ENCODE results near the gene FOXN3. TPM values are rescaled to one million over a fixed set of nuclear protein-coding genes. Genes with fewer than 3 reads are reported as not detected.

The FOXN3 gene
- total RNA-seq, 1 donor from 2014 or later = 15.0 TPM

DNA sequence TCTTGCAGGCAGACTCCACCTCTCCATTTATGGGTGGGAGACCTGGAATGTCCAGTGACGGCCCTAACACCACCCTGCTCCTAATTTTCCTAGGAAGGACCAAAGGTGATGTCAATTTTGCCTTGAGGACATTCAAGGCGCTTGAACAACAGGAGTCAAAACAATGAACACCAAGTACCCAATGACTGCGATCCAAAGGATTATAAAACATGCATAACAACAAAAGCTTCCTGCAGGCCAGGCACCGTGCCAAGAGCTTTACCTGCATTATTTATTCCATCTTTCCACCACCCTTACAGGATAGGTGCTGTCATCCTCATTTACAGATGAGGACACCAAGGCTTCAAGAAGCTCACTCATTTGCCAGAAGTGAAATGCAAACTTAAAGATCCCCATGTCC lies 15.2 kb upstream of the FOXN3 start:
- DNase-seq (ENCODE audit: low read depth in 2 of 2) = no peak

DNA sequence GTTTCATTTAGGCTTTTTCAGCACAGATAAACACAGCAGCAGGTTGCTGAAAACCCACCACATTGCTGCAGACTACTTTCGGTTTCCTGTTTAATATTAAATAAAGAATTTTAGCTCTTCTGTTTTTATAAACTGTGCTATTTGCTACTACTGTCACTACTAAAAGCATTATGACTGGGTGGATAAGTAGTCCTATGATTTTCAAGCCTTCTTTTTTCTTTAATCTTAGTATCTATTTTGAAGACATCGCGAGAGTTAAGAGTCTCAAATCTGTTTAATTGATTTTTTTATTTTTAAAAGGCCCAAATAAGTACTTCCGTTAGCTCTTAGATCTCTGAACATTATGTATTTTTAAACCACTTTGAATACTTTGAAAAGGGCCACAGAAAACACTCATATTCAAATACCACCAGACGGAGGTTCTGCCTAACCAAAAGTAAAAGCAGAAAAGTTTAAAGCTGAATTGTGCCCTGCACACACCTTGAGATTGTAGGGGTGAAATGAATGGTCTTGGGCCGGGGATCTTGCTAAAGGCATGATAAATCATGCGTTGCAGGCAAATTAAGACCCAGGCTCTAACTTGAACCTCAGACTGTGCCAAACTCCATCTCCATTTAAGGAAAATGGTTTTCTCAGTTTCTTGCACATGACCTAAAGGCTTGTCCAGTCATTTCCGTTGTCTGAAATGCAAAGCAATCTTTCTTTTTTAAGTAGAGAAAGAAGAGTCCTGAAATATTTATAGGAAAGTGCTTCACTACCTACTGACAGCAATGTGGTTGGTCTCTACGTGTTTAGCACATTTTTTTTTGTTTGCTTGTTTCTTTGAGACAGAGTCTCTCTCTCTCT lies 13.6 kb upstream of the FOXN3 start:
- no peak for DNase-seq (ENCODE audit: low read depth in 2 of 2)

DNA sequence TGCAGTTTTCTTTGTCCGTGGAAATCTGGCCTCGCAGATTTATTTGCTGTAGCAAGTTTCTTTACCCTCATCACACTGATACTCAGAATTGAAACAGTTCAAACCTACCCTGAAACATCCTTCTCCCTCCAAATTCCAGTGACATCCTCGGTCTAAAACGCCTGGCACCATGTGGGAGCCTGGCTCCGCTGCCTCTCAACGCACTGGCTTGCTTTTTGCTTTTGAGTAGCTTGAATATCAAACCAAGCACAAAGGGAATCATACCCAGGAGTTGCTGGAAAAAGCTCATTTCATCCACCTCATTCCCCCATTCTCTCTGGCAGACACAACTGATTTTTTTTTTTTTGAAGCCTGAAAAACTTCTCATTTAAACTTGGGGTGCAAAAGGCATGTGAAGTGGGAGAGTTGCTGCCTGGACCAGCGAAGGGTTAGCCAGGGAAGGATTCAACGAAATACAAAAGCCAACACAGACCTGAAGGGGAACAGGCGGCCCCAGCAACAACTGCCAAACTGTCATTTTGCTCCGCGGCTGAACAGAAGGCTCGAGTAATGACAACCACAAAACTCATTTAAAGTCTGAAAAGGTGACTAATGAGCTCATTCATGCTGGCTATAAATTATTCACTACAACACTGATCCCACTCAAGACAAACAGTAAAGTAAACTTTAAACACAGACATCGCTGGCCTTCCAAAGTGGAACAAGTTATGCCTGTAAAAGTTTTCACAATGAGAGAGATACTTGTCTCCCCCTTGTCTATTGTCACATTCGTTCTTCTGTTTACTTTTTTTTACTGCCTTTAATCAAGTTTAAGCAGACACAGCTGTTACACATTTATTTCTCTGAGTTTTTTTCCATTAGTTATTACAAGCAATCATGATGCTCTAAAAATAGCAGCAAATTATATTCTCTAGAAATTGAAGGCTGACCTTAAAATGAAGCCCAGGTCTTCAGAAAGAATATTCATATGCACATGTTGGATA lies 12.5 kb upstream of the FOXN3 start:
- DNase-seq (ENCODE audit: low read depth in 2 of 2) = peak in 1 of 2 donors; percentile 38

DNA sequence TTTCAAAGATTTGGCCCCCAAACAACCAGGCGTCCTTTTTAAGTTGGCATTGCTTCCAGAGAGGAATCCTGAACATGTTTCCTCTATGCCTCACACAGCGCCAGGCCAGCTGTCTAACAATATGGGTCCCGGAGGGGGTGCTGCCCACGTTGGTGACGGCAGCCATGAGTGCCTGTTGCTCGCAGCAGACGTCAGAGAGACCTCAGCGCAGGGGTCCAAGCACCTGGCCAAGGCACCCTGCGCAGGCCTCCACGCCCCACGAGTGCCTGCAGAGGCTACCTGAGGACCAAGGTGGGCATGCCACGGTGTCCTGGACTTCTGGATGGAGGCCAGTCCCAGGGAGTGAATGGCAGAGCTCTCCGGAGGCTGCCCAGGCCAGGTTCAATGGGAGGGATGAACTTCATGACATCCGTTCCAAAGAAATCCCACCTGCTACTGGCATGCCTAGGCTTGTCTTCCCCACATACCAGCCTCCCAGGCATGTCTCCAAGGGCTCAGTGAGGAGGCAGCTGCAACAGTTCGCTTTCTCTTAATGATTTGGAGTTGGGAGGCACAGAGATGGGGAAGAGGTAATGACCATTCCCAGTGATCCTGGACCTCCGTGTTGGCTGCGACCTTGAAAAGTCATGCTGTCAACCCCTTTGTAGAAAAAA lies 11.6 kb upstream of the FOXN3 start:
- DNase-seq (ENCODE audit: low read depth in 2 of 2) = peak in 1 of 2 donors; percentile 43

DNA sequence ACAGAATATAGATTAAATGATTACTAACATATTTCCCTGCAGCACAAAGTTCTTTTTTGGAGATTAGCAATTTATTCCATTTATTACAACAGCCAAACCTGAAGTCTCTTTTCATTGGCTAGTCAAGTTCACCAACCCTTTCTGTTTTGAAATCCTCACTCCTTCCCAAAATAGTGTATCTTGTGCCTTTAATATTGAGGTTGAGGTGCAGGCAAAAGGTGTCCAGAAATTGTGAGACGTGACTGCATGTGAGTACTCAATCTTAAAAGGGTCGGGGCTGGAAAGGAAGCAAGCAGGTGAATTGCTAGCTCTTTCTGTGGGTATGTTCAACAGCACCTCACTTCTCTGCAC lies 11.1 kb upstream of the FOXN3 start:
- DNase-seq (ENCODE audit: low read depth in 2 of 2) = no peak

DNA sequence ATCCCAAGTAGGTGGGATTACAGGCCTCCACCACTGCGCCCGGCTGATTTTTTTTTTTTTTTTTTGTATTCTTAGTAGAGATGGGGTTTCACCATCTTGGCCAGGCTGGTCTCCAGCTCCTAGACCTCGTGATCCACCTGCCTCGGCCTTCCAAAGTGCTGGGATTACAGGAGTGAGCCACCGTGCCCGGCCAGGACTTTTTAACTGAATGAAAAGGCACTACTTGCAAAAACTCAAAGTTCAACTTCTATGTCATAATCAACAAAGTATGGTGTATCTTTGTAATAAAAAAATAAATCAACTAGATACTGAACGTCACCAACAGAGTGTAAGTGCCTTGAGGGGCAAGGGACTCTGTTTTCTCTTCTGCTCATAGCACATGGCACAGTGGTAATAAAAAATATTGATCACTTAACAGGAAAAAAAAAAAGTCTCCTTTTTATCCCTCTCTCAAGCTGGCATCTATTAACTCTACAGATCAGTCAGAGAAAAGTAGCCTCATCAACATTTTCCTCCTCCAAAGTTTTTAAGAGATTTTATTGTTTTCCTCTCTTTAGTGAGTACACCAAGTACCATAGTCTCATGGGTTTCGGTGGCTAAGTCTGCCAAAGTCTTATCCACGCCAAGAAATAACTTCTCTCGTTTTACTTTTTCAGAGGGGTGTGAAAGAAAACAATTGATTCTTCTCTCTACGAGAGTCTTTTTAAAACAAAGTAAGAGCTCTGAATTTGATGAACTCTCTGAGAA lies 10.6 kb upstream of the FOXN3 start:
- DNase-seq (ENCODE audit: low read depth in 2 of 2) = no peak

DNA sequence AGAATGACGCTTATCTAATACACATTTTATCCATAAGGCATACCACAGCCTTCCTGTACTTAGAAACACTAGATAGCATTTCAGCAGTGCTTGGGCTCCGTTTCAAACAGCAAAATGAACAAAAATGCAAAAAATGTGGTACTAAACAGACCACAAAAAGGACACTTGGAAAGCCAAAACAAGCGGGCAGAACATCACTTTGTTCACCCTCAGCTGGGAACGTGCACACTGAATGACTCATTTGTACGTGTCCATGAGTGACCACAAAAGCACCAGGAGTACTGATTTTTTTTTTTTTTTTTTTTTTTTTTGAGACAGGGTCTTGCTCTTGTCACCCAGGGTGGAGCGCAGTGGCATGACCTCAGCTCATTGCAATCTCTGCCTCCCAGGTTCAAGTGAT lies 8.9 kb upstream of the FOXN3 start:
- DNase-seq (ENCODE audit: low read depth in 2 of 2) = peak; percentile 79 to 92

DNA sequence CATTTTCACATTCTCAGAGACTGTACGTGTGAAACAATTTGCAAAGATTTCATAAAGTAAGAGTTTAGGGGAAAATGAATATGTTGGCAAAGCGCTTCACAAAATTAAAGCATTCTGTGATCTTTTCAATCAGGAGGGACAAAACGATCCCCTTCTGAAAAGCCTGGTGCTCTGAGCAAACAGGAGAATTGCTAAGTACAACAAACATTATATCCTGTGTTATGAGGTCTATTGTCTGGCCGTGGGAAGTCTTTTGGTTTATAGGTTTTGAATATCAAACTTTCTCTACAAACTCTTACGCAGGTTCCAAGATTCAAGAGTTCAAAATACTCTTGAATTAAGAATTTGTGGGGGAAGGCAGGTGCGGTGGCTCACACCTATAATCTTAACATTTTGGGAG lies 7.2 kb upstream of the FOXN3 start:
- peak in 1 of 2 donors; percentile 60 for DNase-seq (ENCODE audit: low read depth in 2 of 2)

DNA sequence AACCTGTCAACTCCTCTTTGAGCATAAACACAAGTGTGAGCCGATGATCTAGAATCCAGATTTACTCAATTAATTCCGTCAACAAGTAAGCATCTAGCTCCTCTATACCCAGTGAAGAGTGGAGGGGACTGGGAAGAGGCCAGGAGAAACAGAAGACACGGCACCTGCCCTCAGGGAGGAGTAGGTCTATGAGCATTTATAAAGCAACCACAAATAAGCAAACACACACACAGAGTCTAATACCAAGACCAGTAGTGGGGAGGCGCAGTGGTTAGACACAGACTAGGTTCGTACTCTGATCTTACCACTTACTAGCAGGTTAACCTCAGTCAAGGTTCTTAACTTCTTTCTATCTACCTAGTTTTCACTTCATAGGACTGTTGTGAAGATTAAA lies 5.9 kb upstream of the FOXN3 start:
- DNase-seq (ENCODE audit: low read depth in 2 of 2) = no peak

DNA sequence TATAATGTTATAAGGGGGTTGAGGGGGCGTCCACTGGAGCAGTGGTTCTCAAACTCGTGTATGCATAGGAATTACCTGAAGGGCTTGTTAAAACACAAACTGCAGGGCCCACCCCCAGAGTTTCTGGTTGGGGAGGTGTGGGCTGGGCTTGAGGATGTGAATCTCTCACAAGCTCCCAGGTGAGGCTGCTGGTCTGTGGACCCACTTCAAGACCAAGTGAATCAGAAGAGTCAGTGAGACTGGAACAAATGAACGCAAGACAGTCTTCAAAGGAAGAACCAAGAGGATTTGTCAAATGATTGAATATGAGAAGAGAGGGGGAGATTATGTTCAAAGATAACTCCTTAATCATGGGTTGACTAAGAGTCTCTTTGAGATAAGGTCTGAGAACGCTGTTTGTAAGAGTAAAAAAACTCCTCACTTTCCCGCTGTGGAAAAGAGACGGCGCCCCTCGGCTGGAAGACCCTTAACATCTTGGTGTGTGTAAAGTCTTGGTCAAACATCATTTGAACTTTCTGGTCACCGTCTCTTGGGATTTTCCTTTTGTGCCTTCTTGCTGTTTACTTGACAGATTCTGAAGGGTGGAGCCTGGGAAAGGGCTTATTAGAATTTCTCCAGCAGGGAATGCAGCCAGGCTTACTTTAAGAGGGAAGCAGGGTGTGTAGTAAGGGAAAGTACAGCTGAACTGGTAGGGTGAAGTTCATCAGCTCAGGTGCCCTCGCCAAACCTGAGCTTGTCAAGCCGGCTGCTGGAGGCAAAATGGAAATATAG lies 5.3 kb upstream of the FOXN3 start:
- no peak for DNase-seq (ENCODE audit: low read depth in 2 of 2)

DNA sequence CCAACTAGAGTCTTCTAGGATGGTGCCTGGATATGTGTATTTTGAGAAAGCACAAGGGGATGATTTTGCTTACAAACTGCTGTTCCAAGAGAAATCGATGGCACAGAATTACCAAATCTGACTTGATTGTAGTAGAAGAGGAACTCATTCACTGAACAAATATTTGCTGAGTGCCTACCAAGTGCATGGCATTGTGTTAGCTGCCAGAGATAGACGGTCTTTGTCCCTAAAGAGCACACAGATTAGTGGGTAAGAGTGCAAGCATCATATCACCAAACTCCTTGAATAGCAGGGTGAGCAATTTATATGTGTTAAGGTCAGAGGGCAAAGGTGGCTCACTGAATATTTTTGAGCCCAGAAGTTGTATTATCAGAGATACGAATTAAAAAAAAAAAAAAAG lies 3.5 kb upstream of the FOXN3 start:
- DNase-seq (ENCODE audit: low read depth in 2 of 2) = no peak

DNA sequence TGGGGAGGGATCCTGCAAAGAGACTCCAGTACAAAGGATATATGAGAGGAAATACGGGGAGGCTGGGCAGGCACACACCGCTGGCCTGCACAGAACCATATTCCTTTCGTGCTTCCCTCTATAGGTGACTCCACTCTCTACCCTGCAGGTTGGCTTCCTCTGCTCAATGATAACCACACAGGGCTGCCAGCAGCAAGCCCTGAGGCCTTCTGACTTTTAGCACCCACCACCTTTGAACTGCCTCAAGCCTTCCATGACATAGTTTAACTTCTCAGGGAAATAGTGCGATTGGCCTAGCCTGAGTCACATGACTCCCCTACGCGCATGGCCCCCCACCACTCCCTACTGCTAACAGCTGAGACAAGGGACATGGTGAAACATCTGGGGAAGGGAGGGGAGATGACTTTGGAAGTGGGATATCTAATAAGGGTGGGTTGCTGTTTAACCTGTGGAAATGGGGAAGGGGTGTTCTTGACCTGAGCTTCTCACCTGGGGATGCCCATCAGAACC lies 3.0 kb upstream of the FOXN3 start:
- no peak for DNase-seq (ENCODE audit: low read depth in 2 of 2)

DNA sequence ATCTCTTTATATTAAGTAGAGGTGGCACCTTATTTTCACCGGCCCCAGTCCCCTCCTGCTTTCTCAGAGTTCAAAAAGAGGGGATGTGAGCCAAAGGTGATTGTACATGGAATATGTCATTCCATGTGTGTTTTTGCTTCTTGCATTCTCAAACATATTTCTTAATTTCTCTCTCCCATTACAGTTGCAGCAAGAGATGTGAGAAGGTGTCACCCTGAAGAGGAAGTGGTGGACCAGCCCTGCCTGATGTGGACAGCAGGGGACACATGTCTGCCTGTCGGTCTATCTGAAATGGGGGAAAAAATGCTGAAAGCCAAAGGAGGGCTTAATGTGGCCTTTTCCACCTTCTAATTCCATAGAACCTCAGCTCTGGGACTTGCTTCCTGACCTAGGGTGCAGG lies 1.9 kb upstream of the FOXN3 start:
- DNase-seq (ENCODE audit: low read depth in 2 of 2) = no peak

DNA sequence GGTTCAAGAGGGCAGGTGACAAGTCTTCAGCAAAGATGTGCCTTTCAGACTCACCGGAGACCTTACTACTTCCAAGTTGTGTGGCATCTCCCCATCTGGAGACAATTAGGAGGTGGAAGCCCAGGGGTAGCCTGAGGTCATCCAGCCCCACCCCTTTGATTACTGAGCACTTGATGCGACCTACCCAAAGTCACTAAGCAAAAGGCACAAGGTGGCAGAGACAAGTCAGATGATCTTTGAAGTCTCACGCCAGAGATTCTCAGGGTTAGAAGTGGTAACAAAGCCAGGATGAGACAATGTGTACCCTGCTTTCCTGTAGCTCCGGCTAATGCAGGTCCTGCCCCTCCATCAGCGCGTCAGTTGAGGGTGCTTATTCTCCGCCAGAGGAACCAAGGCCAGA lies 1.4 kb upstream of the FOXN3 start:
- peak in 1 of 2 donors; percentile 42 for DNase-seq (ENCODE audit: low read depth in 2 of 2)

DNA sequence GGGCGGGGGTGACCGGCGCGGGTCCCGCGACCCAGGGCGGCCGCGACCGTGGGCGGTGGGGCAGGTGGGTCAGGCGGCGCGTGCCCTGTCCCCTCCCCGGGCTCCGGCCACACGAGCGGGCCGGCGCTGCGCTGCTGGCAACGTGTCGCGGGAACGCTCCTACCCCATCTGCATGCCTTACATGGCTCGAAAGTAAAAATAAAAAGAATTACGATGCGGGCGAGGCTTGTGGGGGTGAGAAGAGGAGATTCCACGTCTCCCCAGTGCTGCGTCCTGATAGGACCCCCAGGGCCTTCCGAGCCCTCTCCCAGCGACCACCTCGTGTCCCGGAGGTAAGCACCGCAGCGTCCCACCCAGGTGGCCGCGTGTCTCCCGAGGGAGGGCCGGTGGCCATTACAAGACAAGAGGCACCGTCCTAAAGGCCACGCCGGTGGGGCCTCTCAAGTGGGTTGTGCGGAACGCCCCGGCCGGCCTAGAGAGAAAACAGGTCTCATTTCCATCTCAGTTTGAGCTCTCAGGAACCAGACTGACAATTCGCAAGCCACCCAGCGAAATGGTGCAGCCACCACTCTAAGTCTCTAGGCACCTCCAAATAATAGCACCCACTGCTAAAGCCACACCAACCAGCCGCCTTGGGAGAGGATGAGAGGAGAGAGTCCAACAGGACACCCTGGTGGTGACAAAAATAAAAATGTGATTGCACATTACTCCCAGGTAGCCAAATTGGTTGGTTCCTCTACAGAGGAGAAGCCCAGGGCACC lies 612 bp upstream of the FOXN3 start:
- peak in 1 of 2 donors; percentile 50 for DNase-seq (ENCODE audit: low read depth in 2 of 2)

DNA sequence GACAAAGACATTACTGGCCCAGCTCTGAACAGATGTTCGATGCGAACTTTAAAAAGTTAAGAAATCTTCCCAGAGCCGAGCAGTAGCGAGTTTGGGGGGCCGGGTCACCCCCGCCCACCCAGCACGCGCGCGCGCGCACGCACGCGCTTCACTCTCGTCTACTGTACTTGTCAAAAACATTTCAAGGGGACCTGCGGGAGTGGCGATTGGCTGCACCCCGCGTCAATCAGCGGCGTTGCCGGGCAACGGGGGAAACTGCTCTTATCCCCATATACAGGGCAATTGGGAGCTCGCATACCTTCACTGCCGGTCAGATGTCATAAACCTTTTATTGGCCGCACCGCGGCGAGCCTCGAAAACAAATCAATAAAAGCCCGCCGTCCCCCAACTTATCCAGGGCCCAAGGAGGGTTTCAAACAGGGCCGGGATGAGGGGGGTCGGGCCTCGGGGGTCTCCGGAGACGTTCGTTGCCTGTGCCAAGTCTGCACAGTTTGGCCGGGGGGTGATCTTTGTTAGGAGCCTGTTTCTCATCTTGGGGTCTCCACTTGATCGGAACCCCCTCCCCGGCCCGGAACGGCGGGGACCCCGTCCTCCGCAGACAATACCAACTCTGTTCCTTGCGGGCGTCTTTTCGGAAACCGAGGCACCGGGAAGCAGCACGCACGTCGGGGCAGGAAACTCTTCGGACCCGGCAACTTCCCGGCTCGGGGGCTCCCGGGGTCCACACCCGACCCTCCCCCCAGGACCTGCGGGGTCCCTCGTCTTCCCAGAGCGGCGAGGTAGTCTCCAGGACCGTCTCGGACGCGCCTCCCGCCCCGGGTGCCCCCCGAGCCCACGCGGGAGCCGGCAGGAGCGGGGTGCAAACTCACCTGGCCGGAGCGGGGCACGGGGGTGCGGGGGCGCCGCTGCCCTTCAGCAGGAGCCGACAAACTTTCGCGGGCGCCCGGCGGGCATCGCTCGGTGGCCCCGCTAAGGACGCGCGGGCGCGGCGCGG lies 734 bp downstream of the FOXN3 start:
- DNase-seq (ENCODE audit: low read depth in 2 of 2) = peak; percentile 96 to 98

DNA sequence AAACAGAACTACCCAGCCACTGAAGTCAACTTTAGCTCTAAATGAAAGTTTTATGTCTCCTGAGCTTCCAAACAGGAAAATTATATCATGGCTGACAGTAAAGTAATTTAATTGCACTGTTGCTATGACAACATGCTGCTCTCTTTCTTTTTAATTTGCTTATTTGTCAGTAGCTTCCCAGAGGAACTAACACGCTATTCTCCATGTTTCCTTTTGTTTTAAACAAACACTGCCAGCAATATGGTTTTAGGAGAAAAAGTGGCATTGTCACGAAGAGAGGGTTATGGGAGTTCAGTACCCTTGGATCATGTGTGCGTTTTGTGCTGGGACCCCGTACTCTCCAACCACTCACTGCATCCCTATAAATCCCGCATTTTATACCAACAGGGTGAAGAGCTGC lies 1.9 kb downstream of the FOXN3 start:
- DNase-seq (ENCODE audit: low read depth in 2 of 2) = peak; percentile 47 to 50

DNA sequence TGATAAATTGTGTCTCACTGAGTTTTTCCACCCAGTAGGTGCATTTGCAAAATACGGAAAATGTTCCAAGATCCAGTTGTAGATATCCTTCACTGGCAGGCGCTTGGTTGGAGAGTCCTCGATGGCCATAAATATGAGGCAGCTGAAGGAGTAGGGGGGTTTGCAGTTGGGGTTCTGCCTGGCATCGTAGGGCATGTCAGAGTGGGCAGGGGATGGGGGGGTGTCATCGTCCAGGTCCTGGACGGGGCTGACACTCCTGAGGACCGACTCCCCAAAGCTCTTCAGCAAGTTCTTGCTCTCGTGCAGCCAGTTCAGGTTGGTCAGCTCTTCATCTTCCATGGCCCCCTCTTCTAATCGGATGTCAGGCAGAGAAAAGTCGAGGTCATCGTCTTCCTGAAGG lies 5.1 kb downstream of the FOXN3 start:
- no peak for DNase-seq (ENCODE audit: low read depth in 2 of 2)
